SKM-1 treated with dmso at 0.1 percent for 144 hours (cell line): Measurements from ENCODE around the gene PTP4A1.
"Not testable (repeated sequence)": the region's sequence is repeated elsewhere in the genome, so short reads cannot be mapped to it uniquely, and the experiment has no call there.

ENCODE experiments used
- DNase-seq: peaks from one replicate; lab custom pipeline; 2025; ENCODE audit not compliant: unreplicated experiment; lab: John Stamatoyannopoulos, UW

The PTP4A1 gene

DNA sequence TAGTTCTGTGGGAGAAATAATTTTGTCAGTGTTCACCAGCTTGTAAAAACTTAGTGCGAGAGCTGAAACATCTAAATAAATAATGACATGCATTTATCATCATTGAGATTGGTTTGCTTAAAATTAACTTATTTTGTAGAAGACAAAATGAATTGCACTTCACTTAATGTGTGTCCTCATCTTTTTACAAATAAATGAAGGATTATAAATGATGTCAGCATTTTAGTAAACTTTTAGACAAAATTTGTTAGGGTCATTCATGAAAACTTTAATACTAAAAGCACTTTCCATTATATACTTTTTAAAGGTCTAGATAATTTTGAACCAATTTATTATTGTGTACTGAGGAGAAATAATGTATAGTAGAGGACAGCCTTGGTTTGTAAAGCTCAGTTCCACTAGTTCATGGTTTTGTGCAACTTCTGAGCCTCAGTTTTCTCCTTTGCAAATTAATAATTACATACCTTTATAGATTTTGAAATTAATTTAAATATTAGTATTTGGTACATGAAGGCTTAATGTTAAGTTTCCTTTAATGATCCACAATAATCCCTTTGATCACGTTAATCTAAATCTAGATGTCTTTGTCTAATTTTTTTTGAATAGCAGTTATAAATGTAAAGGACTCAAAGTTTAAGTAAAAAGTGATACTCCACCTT, 9.2 kb downstream of the PTP4A1 start:
- no peak for DNase-seq

- no peak for DNase-seq
Measured at GRCh38 chr6:63582579-63583231, 10.4 kb downstream of the PTP4A1 start.

- DNase-seq = no peak
Measured at GRCh38 chr6:63584125-63584514, 11.8 kb downstream of the PTP4A1 start.

- no peak for DNase-seq
Measured at GRCh38 chr6:63584566-63584965, 12.3 kb downstream of the PTP4A1 start.

GRCh38 chr6:63585652-63586051, 13.4 kb downstream of the PTP4A1 start:
- not testable (repeated sequence) for DNase-seq

DNA sequence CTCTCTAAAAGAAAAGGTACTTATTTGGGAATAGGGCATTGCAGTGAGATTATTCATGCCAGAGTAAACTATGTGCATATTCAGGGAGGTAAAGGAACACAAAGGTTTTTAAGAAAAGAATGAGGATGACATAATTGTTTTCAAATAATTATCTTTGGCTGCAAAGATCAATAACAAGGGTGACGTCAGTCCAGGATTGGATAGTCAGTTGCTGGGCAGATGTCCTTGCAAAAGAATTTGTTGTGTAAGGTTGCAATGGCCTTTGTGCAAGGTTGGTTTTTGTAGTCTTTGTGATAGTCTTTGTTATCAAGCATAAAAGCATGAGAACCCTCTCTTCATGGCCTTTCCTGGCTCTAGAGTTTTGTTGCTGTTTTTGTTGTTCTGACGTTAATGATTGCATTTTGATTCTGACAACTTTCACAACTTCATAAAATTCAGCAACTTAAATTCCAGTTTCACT, 17.7 kb downstream of the PTP4A1 start:
- no peak for DNase-seq

GRCh38 chr6:63592886-63593285, 20.6 kb downstream of the PTP4A1 start:
- DNase-seq = no peak

DNA sequence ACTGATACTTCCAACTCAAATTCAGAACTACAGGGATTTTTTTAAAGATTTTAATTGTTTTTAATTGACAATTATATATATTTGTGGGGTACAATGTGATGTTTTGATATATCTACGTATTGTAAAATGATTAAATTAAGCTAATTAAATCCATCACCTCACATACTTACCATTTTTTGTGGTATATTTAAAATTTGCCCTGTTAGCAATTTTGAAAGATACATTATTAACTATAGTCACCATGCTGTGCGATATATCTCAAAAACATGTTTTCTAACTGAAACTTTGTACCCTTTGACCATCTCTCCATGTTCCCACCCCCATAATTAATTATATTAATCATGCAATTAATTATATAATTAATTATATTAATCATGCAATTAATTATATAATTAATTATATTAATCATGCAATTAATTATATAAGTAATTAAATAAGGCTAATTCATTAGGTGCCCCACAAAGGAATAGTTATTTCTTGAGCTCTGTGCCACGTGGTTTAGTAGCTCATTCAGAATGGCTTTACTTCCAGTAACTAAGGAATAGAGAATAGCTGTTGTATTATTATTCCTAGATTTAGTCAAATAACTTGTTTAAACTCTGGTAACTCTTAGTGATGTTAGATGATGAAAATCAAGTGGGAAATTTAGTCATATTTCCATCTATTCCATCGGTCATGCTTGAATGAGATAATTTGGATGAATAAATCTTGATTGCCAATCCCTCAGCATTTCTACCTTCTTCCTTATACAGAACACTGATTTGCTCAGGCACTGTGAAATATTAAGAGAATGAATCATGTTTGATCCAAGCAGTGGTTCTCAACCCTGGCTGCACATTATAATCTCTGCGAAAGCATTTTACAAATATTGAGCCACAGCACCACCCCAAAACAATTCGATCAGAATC, 25.1 kb downstream of the PTP4A1 start:
- DNase-seq = no peak

DNA sequence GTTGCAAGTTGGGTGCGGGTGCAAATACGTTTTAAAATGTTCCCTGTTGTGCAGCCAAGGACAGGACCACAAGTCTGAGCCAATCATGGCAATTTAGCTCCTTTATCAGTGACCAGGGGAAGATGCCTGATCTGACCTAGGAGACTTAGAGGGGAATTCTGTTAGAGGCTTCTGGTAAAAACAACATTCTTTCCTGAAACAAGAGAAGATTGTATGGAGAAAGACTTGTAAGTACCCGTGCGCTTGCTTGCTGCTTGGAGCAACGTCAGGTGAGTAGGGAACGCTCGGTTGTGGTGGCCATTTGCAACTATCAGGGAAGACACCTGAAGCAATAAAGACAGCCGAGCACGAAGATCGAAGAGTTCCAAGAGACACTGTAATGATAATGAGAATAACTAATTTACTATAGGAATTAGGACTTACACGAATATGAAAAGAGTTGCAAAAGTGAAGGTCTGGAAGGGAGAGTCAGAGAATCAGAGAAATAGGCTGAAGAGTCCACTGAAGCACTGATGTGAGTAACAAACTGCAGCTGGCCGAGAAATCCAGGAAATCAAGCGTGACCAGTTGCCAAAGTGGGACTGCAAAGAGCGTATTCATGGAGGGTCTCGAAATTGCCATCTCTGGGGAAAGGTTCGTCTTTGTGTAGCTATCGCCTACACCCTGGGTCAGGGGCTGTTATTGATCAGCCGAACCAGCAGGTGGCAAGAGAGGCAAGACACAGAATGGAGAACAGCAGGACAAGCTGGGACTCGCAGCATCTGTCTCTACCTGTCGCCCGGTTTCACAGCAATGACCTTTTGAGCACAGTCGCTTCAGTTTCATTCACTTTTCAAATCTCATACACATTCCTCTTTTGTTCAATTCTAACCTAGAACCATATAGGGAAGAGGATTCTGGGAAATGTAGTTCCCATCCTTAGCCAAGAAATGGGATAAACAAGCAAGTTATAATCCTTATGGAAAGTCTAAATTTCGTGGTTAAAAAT, 26.1 kb downstream of the PTP4A1 start:
- DNase-seq = peak; percentile 70

- DNase-seq = no peak
Measured at GRCh38 chr6:63599243-63599642, 27.0 kb downstream of the PTP4A1 start.

- no peak for DNase-seq
Measured at GRCh38 chr6:63600136-63600535, 27.9 kb downstream of the PTP4A1 start.

DNA sequence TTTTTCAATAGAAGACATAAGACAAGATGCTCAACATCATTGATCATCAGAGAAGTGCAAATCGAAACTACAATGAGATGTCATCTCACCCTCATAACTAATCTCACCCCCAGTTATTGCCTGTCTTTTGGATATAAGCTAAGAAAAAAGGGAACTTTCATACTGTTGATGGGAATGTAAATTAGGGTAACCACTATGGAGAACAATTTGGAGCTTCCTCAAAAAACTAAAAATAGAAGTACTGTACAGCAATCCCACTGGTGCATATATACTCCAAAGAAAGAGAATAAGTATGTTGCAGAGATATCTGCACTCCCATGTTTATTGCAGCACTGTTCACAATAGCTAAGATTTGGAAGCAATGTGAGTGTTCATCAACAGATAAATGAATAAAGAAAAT, 37.0 kb downstream of the PTP4A1 start:
- DNase-seq = no peak

- DNase-seq = no peak
Measured at GRCh38 chr6:63610944-63611343, 38.7 kb downstream of the PTP4A1 start.

DNA sequence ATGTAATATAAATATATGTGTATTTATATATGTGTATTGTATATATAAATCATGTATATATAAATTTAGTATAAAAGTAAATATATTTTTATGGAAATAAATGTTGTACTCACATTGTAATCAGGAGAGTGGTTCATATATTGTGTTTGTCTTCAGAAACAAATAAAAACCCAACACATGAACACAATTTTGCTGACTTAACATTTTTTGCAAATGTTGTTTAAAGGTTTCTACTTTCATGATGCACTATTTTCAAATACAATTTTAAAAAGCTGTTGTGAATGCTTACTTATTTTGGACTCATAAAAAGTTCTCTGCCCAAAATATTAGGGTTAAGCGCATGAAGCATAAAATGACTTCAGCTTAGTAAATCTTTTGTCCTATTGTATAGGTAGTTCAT, 39.3 kb downstream of the PTP4A1 start:
- DNase-seq = no peak

DNA sequence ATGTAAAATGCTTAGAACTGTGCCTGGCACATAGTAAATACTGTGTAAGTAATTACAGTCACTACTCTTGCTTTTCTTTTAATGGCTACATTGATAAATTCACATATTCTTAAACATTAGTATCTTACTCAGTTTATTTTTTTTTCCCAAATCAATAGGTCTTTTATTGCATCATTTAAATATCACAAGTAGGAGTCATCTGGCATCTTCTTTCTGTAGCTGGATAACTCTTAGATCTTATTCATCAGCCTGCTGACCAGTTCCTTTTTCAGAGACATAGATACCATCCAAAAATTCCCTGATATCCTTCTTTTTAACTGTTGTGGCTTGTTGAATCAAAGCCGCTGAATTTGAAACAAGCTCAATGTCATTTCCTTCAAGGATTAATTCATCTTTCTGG, 43.3 kb downstream of the PTP4A1 start:
- DNase-seq = no peak
